ENCODE data around the gene PHF23.

- TF ChIP-seq CTCF (conservative IDR thresholded peaks at IDR 0.05; ENCODE audit: low read depth, low read length) (no peak), EZH2 (IDR thresholded peaks at IDR 0.05; ENCODE audit: borderline replicate concordance, low read depth, low read length, poor library complexity, severe bottlenecking) (no peak)
These were observed 4.9 kb downstream of the PHF23 start, which contains the start of gene DVL2 for GRCh38 chr17:7234083-7234951.

Measured in A673 (cell line).